Cardiac muscle cell (in vitro differentiated cells and primary cell): ENCODE data around the gene BIRC2. TPM values are rescaled to one million over a fixed set of nuclear protein-coding genes. Genes with fewer than 3 reads are reported as not detected.

Experiments
- DNase-seq, 2 donors: peaks; one replicate each; pipeline versions ENCODE4 v3.0.0 to v3.0.0-alpha.2; 2010 to 2017; ENCODE audit warnings: low read depth in 1 of 2, low spot score in 1 of 2
- H3K27ac ChIP-seq: fragments of 200-600 bp; sonication (generic); 2 replicates; pipeline ENCODE4 v1.5.1; 2016
- H3K27me3 ChIP-seq: fragments of 200-600 bp; sonication (generic); 2 replicates; pipeline ENCODE4 v1.6.0; 2016; ENCODE audit warnings: control low read depth
- H3K36me3 ChIP-seq: fragments of 200-600 bp; sonication (generic); 2 replicates; pipeline ENCODE4 v1.5.1; 2016; ENCODE audit warnings: control low read depth
- H3K4me1 ChIP-seq: fragments of 200-600 bp; sonication (generic); 2 replicates; pipeline ENCODE4 v1.8.1; 2017; ENCODE audit warnings: low read depth, mild to moderate bottlenecking, mixed run types
- H3K4me3 ChIP-seq: fragments of 200-600 bp; sonication (generic); 2 replicates; pipeline ENCODE4 v1.5.1; 2016; ENCODE audit warnings: mild to moderate bottlenecking
- H3K9me3 ChIP-seq: fragments of 200-600 bp; sonication (generic); 2 replicates; pipeline ENCODE4 v1.5.1; 2017; ENCODE audit warnings: low read depth, mild to moderate bottlenecking, control low read depth
- polyA plus RNA-seq: library from polyadenylated mRNA; unstranded; fragments of >200 nt; fragmentation: Nextera tagmentation; extraction: Ambion mirVana; gene quantifications from 2 replicates; pipeline ENCODE4 v1.2.1, GENCODE V29; 2016
- total RNA-seq: library from RNA; depleted of rRNA; stranded (reverse); fragments of >200 nt; gene quantifications from 2 replicates; pipeline ENCODE4 v1.2.3, GENCODE V29; 2016
- TF ChIP-seq, protein P1 (sequence below): IDR thresholded peaks from 2 replicates; pipeline ENCODE4 v1.5.1; 2012; ENCODE audit warnings: low read depth, mild to moderate bottlenecking, low read length

BIRC2 gene
- total and polyA plus RNA-seq, 2 experiments from 2014 or later, result 36.1 to 40.4 TPM

DNA sequence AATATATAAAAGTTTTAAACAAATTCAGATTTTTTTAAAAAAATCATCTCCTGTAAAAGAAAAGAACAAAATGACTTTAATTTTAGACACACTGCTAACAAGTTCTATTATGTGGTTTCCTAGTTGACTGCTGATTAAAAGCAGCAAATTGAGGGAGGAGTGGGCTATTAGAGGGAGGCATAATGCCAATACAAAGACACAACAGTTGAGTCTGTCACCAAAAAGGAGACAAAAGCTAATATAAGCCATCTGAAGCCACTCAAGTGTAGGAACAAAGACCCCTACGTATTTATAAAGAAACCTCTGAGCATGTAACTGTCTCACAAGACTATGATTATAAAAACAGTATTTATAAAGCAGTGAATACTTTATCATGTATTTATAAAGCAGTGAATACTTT lies 76.9 kb downstream of the BIRC2 start:
- peaks cover 6% of the 10 kb centered on the region for H3K4me1 ChIP-seq
- no peak overlapping the region for H3K27ac ChIP-seq
- no peaks in the 10 kb centered on the region for H3K9me3 ChIP-seq
- no peak for DNase-seq
- no peak overlapping the region for H3K4me3 ChIP-seq
- no peaks in the 10 kb centered on the region for H3K27me3 ChIP-seq
- TF ChIP-seq, protein P1, sequence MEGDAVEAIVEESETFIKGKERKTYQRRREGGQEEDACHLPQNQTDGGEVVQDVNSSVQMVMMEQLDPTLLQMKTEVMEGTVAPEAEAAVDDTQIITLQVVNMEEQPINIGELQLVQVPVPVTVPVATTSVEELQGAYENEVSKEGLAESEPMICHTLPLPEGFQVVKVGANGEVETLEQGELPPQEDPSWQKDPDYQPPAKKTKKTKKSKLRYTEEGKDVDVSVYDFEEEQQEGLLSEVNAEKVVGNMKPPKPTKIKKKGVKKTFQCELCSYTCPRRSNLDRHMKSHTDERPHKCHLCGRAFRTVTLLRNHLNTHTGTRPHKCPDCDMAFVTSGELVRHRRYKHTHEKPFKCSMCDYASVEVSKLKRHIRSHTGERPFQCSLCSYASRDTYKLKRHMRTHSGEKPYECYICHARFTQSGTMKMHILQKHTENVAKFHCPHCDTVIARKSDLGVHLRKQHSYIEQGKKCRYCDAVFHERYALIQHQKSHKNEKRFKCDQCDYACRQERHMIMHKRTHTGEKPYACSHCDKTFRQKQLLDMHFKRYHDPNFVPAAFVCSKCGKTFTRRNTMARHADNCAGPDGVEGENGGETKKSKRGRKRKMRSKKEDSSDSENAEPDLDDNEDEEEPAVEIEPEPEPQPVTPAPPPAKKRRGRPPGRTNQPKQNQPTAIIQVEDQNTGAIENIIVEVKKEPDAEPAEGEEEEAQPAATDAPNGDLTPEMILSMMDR, result no peak
- no peaks in the 10 kb centered on the region for H3K36me3 ChIP-seq

DNA sequence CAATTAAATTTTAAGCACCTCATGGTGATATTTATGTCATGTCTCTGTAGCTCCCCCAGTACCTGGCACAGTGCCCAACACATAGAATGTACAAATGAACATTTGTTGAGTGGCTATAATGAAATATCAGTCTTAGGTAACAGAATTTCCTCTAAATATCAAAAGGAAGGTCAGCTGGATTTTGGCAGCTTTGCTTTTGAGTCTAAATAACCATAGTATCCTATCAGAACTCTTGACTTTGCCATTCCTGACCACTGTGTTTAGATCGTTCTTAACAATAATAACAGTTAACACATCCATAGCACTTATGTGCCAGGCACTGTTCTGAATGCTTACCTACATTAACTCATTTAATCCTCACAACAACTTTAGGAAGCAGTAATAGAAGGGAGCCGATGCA lies 79.0 kb downstream of the BIRC2 start:
- TF ChIP-seq, protein P1, result no peak

DNA sequence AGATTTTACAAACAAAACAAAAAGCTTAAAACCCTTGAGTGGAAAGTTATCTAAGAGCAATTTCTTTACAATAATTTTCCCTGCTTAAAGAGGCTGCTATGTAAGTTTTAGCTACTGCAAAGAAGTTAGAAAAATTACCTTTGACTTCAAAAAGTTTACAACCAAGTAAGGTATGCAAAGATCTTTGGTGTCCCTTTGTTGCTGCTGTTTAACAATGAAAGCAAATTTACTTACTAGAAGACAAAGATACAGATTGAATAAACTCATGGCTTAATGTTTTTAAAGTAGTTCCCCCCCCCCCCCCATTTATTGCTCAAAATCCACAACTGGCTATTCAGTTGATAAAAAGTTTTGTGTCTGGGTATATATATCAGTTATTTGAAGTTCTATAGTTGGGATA lies 79.6 kb downstream of the BIRC2 start:
- TF ChIP-seq, protein P1, result no peak
- DNase-seq, result no peak
- Histone ChIP-seq H3K4me1 (peaks cover 6% of the 10 kb centered on the region), H3K27me3 (no peaks in the 10 kb centered on the region), H3K27ac (no peak overlapping the region), H3K9me3 (no peaks in the 10 kb centered on the region), H3K4me3 (no peak overlapping the region), H3K36me3 (no peaks in the 10 kb centered on the region)

More for the DNA sequence above, 79.0 kb downstream of the BIRC2 start:
- H3K4me1 ChIP-seq, result peaks cover 6% of the 10 kb centered on the region
- DNase-seq, result no peak
- no peaks in the 10 kb centered on the region for H3K36me3 ChIP-seq
- H3K4me3 ChIP-seq, result no peak overlapping the region
- H3K9me3 ChIP-seq, result no peaks in the 10 kb centered on the region
- H3K27ac ChIP-seq, result no peak overlapping the region
- H3K27me3 ChIP-seq, result no peaks in the 10 kb centered on the region

DNA sequence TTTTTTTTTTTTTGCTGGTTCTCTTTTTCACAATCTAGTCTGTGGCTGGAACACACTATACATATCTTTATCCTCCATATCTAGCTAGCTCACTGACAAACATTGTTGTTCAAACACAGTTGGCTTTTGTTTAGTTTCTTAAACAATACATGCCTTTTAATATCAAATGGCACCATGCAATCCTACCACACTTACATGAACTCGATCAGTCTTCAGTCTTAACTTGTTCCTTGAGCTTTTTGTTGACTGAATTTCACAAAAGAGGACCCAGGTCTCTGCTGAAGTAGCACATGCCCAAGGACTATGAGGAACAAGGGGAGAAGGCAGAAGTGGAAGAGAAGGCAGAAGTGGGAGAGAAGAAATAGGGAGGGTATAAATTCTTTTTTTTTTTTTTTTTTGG lies 80.1 kb downstream of the BIRC2 start:
- TF ChIP-seq, protein P1, result no peak
- no peak overlapping the region for H3K27ac ChIP-seq
- no peaks in the 10 kb centered on the region for H3K27me3 ChIP-seq
- DNase-seq, result no peak
- H3K36me3 ChIP-seq, result no peaks in the 10 kb centered on the region
- no peak overlapping the region for H3K4me3 ChIP-seq
- H3K9me3 ChIP-seq, result no peaks in the 10 kb centered on the region
- H3K4me1 ChIP-seq, result peaks cover 6% of the 10 kb centered on the region

Other genes with a start within 250 kb of the BIRC2 start
- gene YAP1, start 236.8 kb upstream of the BIRC2 start, total RNA-seq, result 264 and 277 TPM in 2 replicates
- gene YAP1, start 236.8 kb upstream of the BIRC2 start, polyA plus RNA-seq, result 40.8 and 48.4 TPM in 2 replicates
- 0.06 and 0.78 TPM in 2 replicates for gene BIRC3, start 29.7 kb upstream of the BIRC2 start, total RNA-seq
- gene BIRC3, start 29.7 kb upstream of the BIRC2 start, polyA plus RNA-seq, result 0.92 TPM in 1 of 2 replicates, not detected in the other
- gene TMEM123, start 105.6 kb downstream of the BIRC2 start, total RNA-seq, result 82.2 and 86.3 TPM in 2 replicates
- 92.6 and 142 TPM in 2 replicates for gene TMEM123, start 105.6 kb downstream of the BIRC2 start, polyA plus RNA-seq
- gene MMP7, start 183.5 kb downstream of the BIRC2 start, total RNA-seq, result not detected in 2 replicates
- not detected in 2 replicates for gene MMP7, start 183.5 kb downstream of the BIRC2 start, polyA plus RNA-seq